Jurkat, Clone E6-1 (cell line): ENCODE measurements around the gene OGFR. TPM values are rescaled to one million over a fixed set of nuclear protein-coding genes. Genes with fewer than 3 reads are reported as not detected.

Experiments used
- DNase-seq: peaks from one replicate; pipeline ENCODE4 v3.0.0-alpha.2; 2011; ENCODE audit warnings: low read depth, low spot score
- H3K4me3 ChIP-seq: 2 replicates; pipeline ENCODE4 v1.5.1; 2011; ENCODE audit warnings: mild to moderate bottlenecking, low read length, control low read depth, moderate library complexity
- polyA plus RNA-seq: library from polyadenylated mRNA; unstranded; fragments of >200 nt; gene quantifications from one replicate; pipeline ENCODE4 v1.2.1, GENCODE V29; 2012; ENCODE audit warnings: missing spikeins; ENCODE audit not compliant: insufficient read length, insufficient read depth

OGFR gene, protein sequence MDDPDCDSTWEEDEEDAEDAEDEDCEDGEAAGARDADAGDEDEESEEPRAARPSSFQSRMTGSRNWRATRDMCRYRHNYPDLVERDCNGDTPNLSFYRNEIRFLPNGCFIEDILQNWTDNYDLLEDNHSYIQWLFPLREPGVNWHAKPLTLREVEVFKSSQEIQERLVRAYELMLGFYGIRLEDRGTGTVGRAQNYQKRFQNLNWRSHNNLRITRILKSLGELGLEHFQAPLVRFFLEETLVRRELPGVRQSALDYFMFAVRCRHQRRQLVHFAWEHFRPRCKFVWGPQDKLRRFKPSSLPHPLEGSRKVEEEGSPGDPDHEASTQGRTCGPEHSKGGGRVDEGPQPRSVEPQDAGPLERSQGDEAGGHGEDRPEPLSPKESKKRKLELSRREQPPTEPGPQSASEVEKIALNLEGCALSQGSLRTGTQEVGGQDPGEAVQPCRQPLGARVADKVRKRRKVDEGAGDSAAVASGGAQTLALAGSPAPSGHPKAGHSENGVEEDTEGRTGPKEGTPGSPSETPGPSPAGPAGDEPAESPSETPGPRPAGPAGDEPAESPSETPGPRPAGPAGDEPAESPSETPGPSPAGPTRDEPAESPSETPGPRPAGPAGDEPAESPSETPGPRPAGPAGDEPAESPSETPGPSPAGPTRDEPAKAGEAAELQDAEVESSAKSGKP
- polyA plus RNA-seq: 50.7 TPM

DNA sequence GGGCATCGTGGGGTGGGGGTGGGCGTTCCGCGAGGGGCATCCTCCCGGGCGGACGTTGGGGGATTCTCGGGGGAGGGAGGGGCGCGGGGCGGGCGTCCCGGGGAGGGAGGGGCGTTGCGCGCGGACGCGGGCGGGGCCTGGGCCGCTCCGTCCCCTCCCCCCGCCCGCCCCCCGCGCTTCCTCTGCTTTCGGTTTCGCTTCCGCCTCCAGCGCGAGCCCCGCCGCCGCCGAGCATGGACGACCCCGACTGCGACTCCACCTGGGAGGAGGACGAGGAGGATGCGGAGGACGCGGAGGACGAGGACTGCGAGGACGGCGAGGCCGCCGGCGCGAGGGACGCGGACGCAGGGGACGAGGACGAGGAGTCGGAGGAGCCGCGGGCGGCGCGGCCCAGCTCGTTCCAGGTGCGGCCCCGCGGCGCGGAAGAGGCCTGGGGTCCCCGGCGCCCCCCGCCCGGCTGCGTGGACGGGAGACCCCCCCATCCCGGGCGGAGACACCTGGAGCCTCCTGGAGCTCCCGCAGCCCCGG is at the start of gene OGFR:
TSS of gene OGFR (plus strand) at position 209 of the 528 bp plus-strand sequence. CDS start at position 234, 25 bp downstream.
- DNase-seq: no peak

DNA sequence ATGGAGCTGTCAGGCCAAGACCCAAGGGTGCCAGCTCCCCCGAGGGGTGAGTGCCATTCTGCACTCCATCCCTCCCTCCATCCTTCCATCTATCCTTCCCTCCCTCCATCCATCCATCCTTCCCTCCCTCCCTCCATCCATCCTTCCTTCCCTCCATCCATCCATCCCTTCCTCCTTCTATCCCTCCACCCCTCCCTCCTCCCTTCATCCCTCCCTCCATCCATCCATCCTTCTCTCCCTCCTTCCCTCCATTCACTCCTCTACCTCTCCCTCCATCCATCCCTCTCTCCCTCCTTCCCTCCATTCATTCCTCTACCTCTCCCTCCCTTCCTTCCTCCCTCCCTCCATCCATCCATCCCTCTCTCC is 49.7 kb upstream of the OGFR start:
- DNase-seq: no peak
- no peak overlapping the region for H3K4me3 ChIP-seq

More for the DNA sequence above, at the start of gene OGFR:
- peak within 1 kb of the TSS; percentile 68 for H3K4me3 ChIP-seq

DNA sequence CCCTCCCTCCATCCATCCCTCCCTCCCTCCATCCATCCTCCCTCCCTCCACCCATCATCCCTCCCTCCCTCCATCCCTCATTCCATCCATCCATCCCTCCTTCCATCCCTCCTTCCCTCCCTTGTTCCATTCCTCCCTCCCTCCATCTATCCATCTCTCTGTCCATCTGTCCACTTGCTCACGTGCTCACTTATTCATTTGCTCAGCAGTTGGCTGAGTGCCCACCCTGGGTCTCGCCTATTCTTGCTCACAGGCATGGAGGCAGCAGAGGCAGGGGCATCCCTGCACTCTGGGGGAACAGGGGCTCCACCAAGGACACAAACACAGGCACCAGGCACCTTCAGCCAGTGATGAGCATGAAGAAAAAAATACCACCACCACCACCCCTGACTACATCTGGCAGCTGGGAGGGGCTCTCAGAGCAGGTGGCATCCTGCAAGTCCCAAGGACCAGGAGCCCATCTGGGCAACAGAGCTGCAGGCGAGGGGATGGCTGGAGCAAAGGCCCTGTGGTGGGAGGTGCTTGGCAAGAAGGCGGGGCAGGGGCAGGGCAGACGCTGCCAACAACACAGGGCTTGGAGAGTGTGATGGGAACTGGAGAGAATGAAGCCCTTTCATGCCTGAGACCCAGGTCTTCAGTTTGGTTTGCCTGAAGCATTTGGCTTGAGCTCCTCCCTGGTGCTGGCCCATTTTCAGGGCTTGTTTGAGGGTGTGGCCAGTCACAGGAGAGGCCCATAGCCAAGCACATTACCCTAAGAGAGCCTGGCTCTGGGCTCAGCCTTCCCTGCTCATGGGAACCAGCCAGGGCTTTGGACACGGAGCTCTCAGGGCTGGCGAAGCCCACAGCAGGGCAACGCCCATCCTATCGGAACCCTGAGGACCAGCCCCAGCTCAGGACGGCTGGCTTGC is 48.6 kb upstream of the OGFR start:
- DNase-seq: no peak
- H3K4me3 ChIP-seq: no peak overlapping the region

DNA sequence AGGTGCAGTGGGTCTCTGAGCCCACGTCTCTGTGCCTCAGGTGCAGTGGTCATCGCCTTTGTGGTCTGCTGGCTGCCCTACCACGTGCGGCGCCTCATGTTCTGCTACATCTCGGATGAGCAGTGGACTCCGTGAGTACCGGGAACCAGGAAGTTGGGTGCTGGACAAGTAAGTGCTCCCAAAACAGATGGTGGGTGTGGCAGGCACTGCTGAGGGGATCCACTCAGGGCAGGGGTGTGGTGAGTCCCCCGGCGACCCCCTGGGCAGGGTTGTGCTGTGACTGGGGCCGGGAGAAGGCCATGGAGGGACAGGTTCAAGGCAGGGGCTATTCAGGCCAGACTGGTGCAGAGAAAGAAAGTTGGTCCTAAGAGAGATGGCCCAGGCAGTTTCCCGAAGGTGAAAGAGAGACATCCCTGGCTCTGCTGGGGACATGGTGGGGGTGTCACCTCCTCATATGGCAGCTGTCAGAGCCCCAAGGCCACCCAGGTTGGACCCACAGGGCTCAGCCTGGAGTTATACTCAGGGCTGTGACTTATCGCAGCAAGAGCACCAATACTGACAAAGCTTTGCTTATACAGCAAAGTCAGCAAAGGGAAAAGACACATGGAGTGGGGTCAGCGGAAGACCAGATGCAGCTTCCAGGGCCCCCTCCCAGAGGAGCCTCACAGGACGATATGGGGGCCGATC is 46.3 kb upstream of the OGFR start:
- H3K4me3 ChIP-seq: no peak overlapping the region
- no peak for DNase-seq

DNA sequence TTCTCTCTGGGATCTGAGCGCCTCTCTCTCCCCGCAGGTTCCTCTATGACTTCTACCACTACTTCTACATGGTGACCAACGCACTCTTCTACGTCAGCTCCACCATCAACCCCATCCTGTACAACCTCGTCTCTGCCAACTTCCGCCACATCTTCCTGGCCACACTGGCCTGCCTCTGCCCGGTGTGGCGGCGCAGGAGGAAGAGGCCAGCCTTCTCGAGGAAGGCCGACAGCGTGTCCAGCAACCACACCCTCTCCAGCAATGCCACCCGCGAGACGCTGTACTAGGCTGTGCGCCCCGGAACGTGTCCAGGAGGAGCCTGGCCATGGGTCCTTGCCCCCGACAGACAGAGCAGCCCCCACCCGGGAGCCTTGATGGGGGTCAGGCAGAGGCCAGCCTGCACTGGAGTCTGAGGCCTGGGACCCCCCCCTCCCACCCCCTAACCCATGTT is 44.6 kb upstream of the OGFR start:
- H3K4me3 ChIP-seq: no peak overlapping the region
- no peak for DNase-seq

DNA sequence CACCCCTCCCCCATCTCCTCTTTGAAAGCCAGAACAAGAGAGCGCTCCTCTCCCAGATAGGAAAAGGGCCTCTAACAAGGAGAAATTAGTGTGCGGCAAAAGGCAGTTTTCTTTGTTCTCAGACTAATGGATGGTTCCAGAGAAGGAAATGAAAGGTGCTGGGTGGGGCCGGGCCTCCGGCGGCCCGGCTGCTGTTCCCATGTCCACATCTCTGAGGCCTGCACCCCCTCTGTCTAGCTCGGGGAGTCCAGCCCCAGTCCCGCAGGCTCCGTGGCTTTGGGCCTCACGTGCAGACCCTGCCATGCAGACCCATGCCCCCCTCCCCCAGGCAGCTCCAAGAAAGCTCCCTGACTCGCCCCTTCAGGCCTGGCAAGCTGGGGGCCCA is 44.2 kb upstream of the OGFR start:
- no peak overlapping the region for H3K4me3 ChIP-seq
- no peak for DNase-seq

DNA sequence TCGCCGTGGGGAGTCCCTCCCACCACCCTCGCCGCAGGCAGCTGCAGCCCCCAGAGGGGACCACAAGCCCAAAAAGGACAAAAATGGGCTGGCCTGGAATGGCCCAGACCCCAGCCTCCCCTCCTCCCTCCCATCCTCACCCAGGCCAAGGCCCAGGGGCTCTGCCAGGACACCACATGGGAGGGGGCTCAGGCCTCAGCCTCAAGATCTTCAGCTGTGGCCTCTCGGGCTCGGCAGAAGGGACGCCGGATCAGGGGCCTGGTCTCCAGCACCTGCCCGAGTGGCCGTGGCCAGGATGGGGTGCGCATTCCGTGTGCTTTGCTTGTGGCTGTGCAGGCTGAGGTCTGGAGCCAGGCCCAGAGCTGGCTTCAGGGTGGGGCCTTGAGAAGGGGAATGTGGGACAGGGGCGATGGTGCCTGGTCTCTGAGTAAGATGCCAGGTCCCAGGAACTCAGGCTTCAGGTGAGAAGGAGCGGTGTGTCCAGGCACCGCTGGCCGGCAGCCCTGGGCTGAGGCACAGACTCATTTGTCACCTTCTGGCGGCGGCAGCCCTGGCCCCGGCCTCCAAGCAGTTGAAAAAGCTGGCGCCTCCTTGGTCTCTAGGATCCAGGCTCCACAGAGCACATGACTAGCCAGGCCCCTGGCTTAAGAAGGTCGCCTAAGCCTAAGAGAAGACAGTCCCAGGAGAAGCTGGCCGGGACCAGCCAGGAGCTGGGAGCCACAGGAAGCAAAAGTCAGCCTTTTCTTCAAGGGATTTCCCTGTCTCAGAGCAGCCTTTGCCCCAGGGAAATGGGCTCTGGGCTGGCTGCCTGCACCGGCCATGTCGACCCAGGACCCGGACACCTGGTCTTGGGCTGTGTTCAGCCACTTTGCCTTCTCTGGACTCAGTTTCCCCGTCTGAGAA is 43.5 kb upstream of the OGFR start:
- no peak for DNase-seq
- no peak overlapping the region for H3K4me3 ChIP-seq

DNA sequence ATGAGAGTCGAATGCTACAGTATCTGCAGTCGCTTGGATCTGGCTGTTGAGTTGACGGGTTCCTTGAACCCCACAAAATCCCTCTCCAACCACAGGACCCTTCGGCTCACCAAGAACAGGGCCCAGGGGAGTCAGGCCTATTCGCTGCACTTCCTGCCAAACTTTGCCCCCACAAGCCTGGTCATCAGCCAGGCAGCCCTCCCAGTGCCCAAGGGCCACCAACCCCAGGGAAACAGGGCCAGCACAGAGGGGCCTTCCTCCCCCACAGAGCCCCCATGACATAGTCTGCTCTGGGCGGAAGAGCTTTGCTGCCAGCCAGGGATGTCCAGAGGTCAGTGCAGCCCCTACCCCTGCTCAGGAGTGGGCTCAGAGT is 42.9 kb upstream of the OGFR start:
- DNase-seq: no peak

DNA sequence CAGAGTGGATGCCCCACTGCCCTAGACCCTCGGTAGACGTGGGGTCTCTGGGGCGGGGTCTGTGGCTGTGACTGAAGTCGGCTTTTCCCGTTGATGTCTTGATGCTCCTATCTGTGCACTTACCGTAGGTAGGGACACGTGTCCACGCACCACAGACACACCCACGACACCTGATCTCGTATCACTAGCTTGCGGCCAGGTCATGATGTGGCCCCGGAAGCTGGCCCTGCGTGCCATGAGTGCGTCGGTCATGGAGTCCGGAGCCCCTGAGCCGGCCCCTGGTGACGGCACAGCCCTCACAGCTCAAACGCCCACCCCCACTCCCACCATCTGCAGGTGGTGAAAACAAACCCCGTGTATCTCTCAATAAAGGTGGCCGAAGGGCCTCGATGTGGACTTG is 42.3 kb upstream of the OGFR start:
- no peak overlapping the region for H3K4me3 ChIP-seq
- no peak for DNase-seq

More for the DNA sequence above, 42.9 kb upstream of the OGFR start:
- no peak overlapping the region for H3K4me3 ChIP-seq

DNA sequence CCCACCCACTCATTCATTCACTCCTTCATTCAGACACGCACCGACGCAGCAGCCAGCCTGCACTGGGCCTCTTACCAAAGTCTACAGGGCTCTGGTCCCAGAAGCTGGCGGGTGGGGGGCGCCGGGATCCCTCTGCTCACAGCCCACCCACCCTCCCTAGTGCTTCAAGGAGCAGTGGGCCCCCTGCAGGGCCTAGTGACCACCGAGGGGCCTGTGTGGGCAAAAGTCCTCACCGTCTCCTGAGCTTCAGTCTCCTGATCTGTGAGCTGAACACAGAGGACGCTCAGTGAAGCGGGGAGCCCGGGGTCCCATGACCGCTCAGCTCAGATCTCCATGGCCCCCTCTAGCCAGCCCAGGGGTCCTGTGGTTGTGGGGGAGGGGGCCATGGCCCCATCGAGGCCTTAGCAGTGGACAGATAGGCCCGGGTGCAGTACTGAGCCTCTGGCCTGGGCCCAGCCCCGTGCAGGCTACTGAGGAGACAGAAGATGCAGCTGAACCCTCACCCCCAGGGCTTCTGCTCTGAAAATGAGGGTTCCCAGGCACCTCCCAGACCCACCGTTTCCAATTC is 41.8 kb upstream of the OGFR start:
- H3K4me3 ChIP-seq: no peak overlapping the region
- DNase-seq: no peak

DNA sequence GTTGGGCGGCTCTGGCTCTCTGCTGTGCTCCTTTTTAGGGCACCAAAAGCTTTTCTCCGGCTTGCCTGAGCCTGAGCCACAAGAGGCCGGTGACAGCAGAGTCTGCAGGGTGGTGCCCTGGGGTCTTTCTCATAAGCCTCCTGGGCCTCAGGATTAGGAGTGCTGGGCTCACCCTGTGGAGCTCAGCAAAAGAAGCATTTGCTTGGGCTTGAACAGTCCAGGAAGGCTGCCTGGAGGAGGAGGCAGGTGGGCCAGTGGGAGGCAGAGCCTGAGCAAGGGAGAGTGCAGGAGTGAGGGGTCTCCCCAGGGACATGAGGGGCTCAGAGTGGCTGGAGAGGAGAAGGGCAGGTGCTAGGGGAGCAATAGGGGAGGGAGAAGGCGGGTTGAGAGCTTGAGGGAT is 41.2 kb upstream of the OGFR start:
- no peak for DNase-seq
- no peak overlapping the region for H3K4me3 ChIP-seq

DNA sequence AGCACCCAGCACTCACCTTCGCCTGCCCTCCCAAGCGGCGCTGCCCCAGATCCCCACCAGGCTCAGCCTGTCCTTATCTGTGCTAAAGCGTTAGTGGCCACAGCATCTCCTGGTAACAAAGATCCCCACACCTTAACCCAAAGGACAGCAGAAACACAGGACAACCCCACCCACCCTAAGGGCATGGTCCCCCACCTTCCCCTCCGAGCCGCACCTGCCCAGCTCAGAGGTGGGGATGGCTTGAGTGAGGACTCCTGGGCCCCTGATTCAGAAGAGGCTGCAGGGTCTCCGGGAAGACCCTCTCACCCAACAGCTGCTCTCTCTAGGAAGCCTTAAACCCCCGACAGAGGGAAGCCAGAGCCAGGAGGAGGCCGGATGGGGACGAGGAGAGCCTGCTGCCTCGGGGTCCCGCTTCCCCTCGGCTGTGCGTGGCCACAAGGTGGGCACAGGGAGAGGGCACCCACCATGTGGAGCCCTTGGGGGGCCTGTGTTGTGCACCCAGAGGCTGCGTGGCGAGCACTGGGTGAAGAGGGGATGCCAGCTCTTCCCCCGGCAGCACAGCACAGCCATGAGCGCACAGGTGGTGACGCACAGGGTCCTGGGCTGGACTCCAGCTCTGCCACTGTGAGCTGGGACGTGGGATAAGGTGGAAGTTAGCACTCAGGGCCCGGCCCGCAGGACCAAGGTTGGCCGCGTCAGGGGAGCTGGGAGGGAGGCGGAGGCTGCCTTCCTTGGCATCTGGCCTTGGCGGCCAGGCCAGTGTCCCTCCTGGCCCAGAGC is 40.3 kb upstream of the OGFR start:
- no peak for DNase-seq

DNA sequence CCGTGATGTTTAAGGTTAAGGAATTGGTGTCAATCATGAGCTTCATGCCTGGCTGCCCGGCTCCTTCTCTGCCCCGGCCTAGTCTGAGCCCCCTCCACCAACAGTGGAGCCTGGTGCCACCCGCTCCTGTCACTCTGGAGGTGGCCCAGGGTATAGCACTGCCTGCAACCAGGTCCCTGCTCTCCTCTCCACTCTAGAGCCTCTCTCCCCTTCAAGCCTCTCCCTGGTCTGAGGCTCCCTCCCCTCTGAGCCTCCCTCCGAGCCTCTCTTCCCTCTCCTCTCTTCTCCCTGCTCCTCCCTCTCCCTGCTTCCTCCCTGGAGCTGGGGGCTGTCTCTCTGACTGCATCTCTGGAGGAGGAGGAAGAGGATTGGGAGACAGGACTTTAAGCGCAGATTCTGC is 39.6 kb upstream of the OGFR start:
- H3K4me3 ChIP-seq: no peak overlapping the region

More for the DNA sequence above, 40.3 kb upstream of the OGFR start:
- H3K4me3 ChIP-seq: no peak overlapping the region

DNA sequence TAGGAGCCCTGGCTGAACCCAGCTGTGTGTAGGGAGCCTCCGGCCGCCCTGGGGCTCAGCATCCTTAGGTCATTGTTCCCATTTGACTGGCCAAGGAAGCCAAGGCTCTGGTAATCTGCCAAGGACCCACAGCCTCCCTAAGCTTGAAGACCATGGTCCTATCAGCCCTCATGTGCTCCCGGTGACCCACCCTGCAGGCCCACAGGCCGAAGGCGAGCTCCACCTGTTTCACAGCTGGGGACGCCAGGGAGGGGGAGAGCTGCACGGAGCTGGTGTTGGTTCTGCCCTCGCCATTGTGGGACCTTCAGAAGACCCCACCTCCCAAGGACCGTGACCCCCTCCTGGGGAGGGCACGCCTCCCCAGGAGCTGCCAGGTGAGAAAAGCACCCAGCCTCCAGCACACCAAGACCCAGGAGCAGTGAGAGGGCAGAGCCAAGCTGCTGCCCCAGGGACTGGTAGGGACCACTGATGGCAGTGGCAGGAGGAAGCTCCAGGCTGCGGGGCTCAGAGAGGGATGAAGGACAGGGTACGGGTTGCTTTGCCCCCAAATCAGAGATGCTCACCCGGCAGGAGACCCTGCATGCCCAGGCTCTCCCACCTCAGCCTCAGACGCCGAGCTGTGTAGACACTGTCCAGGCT is 39.1 kb upstream of the OGFR start:
- no peak for DNase-seq
- no peak overlapping the region for H3K4me3 ChIP-seq

More for the DNA sequence above, 39.6 kb upstream of the OGFR start:
- DNase-seq: no peak

DNA sequence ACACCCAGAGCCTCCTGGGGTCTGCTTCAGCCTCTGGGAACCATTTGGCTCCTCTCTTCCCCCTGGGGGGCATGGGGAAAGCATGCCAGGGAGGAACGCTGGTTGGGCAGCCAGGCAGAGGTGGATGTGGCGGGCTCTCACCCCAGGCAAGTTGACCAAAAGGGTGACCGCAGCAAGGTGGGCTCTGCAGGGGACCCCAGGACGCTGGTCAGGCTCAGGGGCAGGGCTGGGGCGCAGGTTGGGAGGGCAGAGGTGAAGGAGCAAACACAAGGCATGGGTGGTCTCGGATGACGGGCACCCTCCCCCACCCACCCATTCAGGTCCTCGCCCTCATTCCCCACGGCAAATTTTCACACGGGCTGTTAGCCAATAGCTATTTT is 38.6 kb upstream of the OGFR start:
- no peak overlapping the region for H3K4me3 ChIP-seq
- DNase-seq: no peak

DNA sequence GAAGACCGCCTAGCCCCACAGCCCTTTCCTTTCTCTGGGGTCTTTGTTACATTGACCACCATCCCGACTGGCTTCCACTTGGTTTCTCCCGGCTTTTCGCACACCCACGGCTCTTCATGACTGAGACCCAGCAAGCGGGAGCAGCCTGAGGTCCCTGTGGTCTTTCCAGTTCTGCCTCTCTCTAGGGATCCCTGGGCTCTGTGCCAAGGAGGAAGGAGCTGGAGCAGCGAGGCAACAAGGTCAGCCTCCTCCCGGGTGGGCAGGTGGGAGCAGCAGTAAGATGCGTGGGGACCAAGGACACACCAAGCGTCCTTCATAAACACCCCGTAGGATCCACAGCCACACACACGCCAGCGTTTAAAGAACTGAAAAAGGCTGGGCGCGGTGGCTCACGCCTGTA is 37.9 kb upstream of the OGFR start:
- H3K4me3 ChIP-seq: no peak overlapping the region
- no peak for DNase-seq

DNA sequence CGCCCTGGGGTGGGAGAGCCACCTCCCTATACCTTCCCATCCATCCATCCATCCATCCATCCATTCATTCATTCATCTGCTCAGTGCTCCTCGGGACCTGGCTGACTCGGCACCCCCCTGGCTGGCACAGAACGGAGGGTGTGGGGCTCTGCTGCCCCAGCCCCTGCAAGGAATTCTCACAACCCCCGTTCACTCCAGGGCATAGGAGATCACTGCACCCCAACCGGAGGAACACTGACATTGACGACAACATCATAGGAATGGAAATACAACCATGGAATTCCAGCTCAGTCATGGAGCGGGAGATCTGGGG is 36.4 kb upstream of the OGFR start:
- no peak for DNase-seq
- H3K4me3 ChIP-seq: no peak overlapping the region
